Testis (tissue), 2 donors: ENCODE results near the gene ADSS1.

Experiments used
- CTCF ChIP-seq, 3 experiments: fragments of 450-650 bp in 2 of 3; fragments of 200-600 bp in 1 of 3; sonication (generic) in 1 of 3; IDR thresholded peaks; one replicate each; pipeline ENCODE4 v1.5.1; 2016 to 2019; ENCODE audit warnings: antibody characterized with exemption in 3 of 3, mild to moderate bottlenecking in 2 of 3, moderate library complexity in 1 of 3
- POLR2A ChIP-seq: fragments of 450-650 bp; IDR thresholded peaks from one replicate; pipeline ENCODE4 v1.6.1; 2017; ENCODE audit warnings: antibody characterized with exemption, mild to moderate bottlenecking, moderate library complexity

GRCh38 chr14:104678346-104678745 is 45.7 kb upstream of the ADSS1 start:
- TF ChIP-seq CTCF (IDR thresholded peaks at IDR 0.05) (no peak), POLR2A (no peak)
